ENCODE results near the gene SLC30A3. TPM values are rescaled to one million over a fixed set of nuclear protein-coding genes. Genes with fewer than 3 reads are reported as not detected.

SLC30A3 gene
- total and polyA plus RNA-seq, 2 of the 13 experiments (the other 11 are each of a cell fraction or from before 2014, with no cell fraction given), result 0.38 to 0.79 TPM

DNA sequence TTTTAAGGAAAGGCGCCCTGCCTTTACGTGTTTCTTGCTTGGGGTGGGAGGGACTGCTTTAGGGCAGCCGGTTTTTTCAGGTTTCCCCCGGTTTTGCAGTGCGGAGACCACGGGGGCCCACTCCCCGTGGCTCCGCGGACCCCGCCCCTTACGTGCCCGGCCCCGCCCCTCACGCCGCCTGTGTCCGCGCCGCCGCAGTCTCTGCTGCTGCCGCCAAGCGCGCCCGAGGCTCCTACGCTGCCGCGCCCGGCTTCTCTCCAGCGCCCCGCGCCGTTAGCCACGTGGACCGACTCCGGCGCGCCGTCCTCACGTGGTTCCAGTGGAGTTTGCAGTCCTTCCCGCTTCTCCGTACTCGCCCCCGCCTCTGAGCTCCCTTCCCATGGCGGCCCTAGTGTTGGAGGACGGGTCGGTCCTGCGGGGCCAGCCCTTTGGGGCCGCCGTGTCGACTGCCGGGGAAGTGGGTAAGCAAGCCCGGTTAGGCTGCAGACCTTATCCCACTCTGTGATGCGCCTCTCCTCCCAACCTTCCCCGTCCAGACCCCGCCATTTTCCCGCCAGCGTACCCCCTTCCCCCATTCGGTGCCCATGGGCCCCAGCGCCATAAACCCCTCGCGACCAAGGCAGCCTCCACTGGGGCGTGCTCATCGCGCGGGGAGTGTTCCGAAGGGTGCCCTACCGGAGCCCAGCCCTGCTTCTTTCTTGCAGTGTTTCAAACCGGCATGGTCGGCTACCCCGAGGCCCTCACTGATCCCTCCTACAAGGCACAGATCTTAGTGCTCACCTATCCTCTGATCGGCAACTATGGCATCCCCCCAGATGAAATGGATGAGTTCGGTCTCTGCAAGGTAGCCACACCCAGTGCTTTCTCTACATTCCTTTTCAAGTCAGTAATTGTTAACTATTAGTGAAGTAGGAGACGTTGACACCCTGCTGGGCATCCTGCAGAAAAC lies 45.4 kb downstream of the SLC30A3 start, which contains the start of gene CAD (continued):
- TF ChIP-seq PBX2 (CRISPR knock-in tag; IDR thresholded peaks at IDR 0.05) (no peak), SKIL (CRISPR knock-in tag; IDR thresholded peaks at IDR 0.05; ENCODE audit: borderline replicate concordance) (no peak), MIXL1 (CRISPR knock-in tag; IDR thresholded peaks at IDR 0.05) (0 out of 2 replicates have a peak, but pooled peaks have one; percentile 27), ZNF777 (CRISPR knock-in tag; IDR thresholded peaks at IDR 0.05) (no peak; the same call in 1 of the 2 replicates), HNRNPK (IDR thresholded peaks at IDR 0.05; ENCODE audit: low read depth, low read length, poor library complexity, severe bottlenecking) (peak; percentile 48), KMT2B (CRISPR knock-in tag; IDR thresholded peaks at IDR 0.05) (peak; percentile 74), THAP8 (CRISPR knock-in tag; IDR thresholded peaks at IDR 0.05; ENCODE audit: borderline replicate concordance) (no peak), ZFP90 (CRISPR knock-in tag; IDR thresholded peaks at IDR 0.05; ENCODE audit: borderline replicate concordance) (peak; percentile 72; the same call in 1 of the 2 replicates), HNRNPH1 (optimal IDR thresholded peaks at IDR 0.05; ENCODE audit: low read depth, low read length) (no peak), PCBP1 (IDR thresholded peaks at IDR 0.05; ENCODE audit: borderline replicate concordance, low read depth, low read length) (no peak), ZNF160 (CRISPR knock-in tag; IDR thresholded peaks at IDR 0.05) (no peak), ZC3H13 (CRISPR knock-in tag; IDR thresholded peaks at IDR 0.05) (peak; percentile 89), DMAP1 (CRISPR knock-in tag; IDR thresholded peaks at IDR 0.05) (peak; percentile 77; the same call in 1 of the 2 replicates), ONECUT2 (CRISPR knock-in tag; IDR thresholded peaks at IDR 0.05) (no peak), ZNF414 (CRISPR knock-in tag; IDR thresholded peaks at IDR 0.05) (no peak)
- TF ChIP-seq, protein P1, sequence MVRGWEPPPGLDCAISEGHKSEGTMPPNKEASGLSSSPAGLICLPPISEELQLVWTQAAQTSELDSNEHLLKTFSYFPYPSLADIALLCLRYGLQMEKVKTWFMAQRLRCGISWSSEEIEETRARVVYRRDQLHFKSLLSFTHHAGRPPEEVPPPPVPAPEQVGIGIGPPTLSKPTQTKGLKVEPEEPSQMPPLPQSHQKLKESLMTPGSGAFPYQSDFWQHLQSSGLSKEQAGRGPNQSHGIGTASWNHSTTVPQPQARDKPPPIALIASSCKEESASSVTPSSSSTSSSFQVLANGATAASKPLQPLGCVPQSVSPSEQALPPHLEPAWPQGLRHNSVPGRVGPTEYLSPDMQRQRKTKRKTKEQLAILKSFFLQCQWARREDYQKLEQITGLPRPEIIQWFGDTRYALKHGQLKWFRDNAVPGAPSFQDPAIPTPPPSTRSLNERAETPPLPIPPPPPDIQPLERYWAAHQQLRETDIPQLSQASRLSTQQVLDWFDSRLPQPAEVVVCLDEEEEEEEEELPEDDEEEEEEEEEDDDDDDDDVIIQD (CRISPR knock-in tag; IDR thresholded peaks at IDR 0.05; ENCODE audit: low read depth), result no peak
